ENCODE results near the gene ODAD2. TPM values are rescaled to one million over a fixed set of nuclear protein-coding genes. Genes with fewer than 3 reads are reported as not detected.
A peak's percentile ranks its signal among the peaks of the same experiment; 100 is the strongest.

ODAD2 gene
- total and polyA plus RNA-seq, 2 experiments from 2014 or later = 0.63 to 0.68 TPM

DNA sequence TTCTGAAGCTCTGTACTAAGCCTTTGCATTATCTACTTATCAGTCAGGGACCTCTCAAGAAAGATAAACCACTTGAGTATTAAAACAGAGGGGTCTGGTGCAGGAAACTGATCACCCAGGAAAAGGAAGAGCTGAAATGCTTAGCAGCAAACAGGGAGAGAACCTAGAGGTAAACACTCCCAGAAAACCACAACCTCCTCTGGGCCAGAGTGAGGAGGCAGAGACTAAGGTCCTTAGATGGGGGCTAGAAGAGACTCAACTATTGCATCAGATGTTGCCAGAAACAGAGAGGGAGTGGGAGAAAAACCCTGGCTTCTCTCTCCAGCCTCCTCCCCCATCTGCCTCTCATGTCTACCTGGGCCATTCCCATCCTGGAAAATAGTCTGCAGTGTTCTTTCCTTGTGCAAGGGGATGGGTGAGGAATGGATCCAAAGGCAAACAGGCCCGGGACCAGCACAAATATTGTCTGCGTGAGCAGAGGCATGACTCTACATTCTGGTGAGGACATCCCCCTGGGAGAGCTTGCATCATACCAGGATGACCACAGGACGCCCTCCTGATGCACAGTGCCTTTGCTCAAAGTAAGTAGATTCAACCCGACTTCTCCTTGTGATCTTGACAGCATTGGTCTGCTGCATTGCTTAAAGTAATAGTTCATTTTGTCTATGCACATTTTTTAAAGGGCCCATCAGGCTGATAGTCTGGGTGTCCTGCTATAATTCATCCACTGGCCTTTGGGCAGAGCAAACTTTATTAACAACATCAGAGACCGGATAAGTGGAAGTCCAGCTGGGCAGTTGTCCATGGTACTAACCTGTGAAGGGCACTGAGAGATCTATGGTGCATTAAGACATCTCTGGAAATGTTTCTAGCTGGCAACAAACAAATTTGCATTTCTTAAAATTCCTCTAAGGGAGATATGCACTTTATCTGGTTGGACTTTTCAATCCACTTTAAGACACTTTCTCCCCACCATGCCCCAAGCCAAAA lies 22.4 kb upstream of the ODAD2 start:
- Histone ChIP-seq H3K27me3 (no peaks in the 10 kb centered on the region), H3K36me3 (no peaks in the 10 kb centered on the region)
- TF ChIP-seq CTCF (IDR thresholded peaks at IDR 0.05; ENCODE audit: low read depth, low read length) = no peak

GRCh38 chr10:28020080-28020860 lies 21.4 kb upstream of the ODAD2 start:
- no peaks in the 10 kb centered on the region for H3K36me3 ChIP-seq
- H3K4me3 ChIP-seq = no peak overlapping the region
- no peaks in the 10 kb centered on the region for H3K4me1 ChIP-seq (ENCODE audit: low read depth)
- no peaks in the 10 kb centered on the region for H3K9me3 ChIP-seq (ENCODE audit: low read depth)
- no peaks in the 10 kb centered on the region for H3K27me3 ChIP-seq
- TF ChIP-seq CTCF (IDR thresholded peaks at IDR 0.05; ENCODE audit: low read depth, low read length) = no peak
- no peak for DNase-seq (ENCODE audit: low read depth in 1 of 2, low spot score in 1 of 2)
- H3K27ac ChIP-seq = no peak overlapping the region

More for the DNA sequence above, 22.4 kb upstream of the ODAD2 start:
- DNase-seq (ENCODE audit: low read depth in 1 of 2, low spot score in 1 of 2) = peak in 1 of 2 donors; percentile 10
- no peak overlapping the region for H3K27ac ChIP-seq
- no peak overlapping the region for H3K4me3 ChIP-seq
- H3K9me3 ChIP-seq (ENCODE audit: low read depth) = no peaks in the 10 kb centered on the region
- H3K4me1 ChIP-seq (ENCODE audit: low read depth) = no peaks in the 10 kb centered on the region

DNA sequence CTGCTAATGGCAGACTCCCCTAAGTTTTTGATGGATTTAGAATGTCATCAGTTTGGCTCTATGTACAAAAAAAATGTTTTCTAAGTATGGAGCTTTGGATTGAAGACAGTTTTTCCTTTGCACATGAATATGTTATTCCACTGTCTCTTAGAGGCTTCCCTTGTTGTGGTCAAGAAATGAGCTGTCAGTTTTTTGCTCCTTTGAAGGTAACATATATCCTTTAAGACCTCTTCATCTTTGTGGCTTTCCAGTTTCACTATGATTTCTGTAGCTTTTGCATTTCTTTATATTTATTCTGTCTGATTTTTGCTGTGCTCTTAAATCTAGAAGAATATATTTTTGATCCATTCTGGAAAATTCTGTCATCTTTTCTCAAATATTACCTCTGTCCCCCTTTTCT lies 15.8 kb upstream of the ODAD2 start:
- H3K27ac ChIP-seq = no peak overlapping the region
- no peaks in the 10 kb centered on the region for H3K36me3 ChIP-seq
- no peaks in the 10 kb centered on the region for H3K27me3 ChIP-seq
- no peaks in the 10 kb centered on the region for H3K4me1 ChIP-seq (ENCODE audit: low read depth)
- DNase-seq (ENCODE audit: low read depth in 1 of 2, low spot score in 1 of 2) = no peak
- no peak overlapping the region for H3K4me3 ChIP-seq
- no peak for TF ChIP-seq CTCF (IDR thresholded peaks at IDR 0.05; ENCODE audit: low read depth, low read length)
- no peaks in the 10 kb centered on the region for H3K9me3 ChIP-seq (ENCODE audit: low read depth)

- TF ChIP-seq CTCF (IDR thresholded peaks at IDR 0.05; ENCODE audit: low read depth, low read length) = no peak
- Histone ChIP-seq H3K9me3 (ENCODE audit: low read depth) (no peaks in the 10 kb centered on the region), H3K4me3 (no peak overlapping the region), H3K4me1 (ENCODE audit: low read depth) (no peaks in the 10 kb centered on the region), H3K27me3 (no peaks in the 10 kb centered on the region), H3K27ac (no peak overlapping the region), H3K36me3 (no peaks in the 10 kb centered on the region)
- DNase-seq (ENCODE audit: low read depth in 1 of 2, low spot score in 1 of 2) = no peak
Measured at GRCh38 chr10:28012990-28013515, 14.2 kb upstream of the ODAD2 start.

DNA sequence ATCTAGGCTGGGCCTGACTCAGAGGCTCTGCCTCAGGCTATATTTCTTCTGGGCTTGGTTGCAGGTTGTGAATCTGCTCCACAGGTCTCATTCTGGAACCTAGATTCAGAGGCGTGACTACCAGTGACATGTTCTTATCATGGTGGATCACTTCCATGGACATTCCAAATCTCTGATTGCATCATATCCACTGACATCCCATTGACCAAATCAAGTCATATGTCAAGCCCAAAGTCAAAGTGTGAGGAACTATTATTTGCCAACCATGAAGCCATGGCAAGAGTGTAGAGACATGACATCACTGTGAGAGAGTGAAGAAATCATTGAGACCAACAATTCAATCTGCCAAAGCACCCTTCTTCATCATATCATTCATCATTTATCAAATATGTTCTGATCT lies 11.9 kb upstream of the ODAD2 start:
- TF ChIP-seq CTCF (IDR thresholded peaks at IDR 0.05; ENCODE audit: low read depth, low read length) = no peak
- H3K36me3 ChIP-seq = no peaks in the 10 kb centered on the region

More for the DNA sequence above, 11.9 kb upstream of the ODAD2 start:
- Histone ChIP-seq H3K9me3 (ENCODE audit: low read depth) (no peaks in the 10 kb centered on the region), H3K4me3 (no peak overlapping the region), H3K4me1 (ENCODE audit: low read depth) (no peaks in the 10 kb centered on the region), H3K27ac (no peak overlapping the region), H3K27me3 (no peaks in the 10 kb centered on the region)
- DNase-seq (ENCODE audit: low read depth in 1 of 2, low spot score in 1 of 2) = no peak

All from cardiac muscle cell (in vitro differentiated cells and primary cell).